HEK293T (cell line): ENCODE results near the gene RAC3.

Experiments
- CTCF ChIA-PET: fragments of 350-600 bp; formaldehyde crosslinking; extraction: SDS; loops from one replicate; lab custom pipeline; 2021; ENCODE audit warnings: antibody characterized with exemption, inconsistent platforms; lab: Yijun Ruan, JAX
- POLR2A ChIA-PET: fragments of 350-600 bp; formaldehyde crosslinking; extraction: SDS; loops from one replicate; lab custom pipeline; 2020; ENCODE audit warnings: antibody characterized with exemption, inconsistent platforms; lab: Yijun Ruan, JAX
- DNase-seq: peaks from one replicate; pipeline ENCODE4 v3.0.0; 2012; ENCODE audit warnings: mixed read lengths; ENCODE audit errors: extremely low spot score
- ARNT ChIP-seq: fragments of 450-650 bp; IDR thresholded peaks from 2 replicates; pipeline ENCODE4 v1.6.1; 2017; ENCODE audit warnings: mild to moderate bottlenecking
- BHLHE40 ChIP-seq: fragments of 450-650 bp; IDR thresholded peaks from 2 replicates; pipeline ENCODE4 v1.6.1; 2016; ENCODE audit warnings: mild to moderate bottlenecking, moderate library complexity, borderline replicate concordance
- CTBP1 ChIP-seq: fragments of 450-650 bp; IDR thresholded peaks from 2 replicates; pipeline ENCODE4 v1.6.1; 2016; ENCODE audit warnings: borderline replicate concordance
- ELF4 ChIP-seq: fragments of 450-650 bp; IDR thresholded peaks from 2 replicates; pipeline ENCODE4 v1.6.1; 2017; ENCODE audit warnings: antibody characterized with exemption
- FOXA1 ChIP-seq: fragments of 450-650 bp; IDR thresholded peaks from 2 replicates; pipeline ENCODE4 v1.6.1; 2016; ENCODE audit warnings: mild to moderate bottlenecking
- FOXK2 ChIP-seq: fragments of 450-650 bp; IDR thresholded peaks from 2 replicates; pipeline ENCODE4 v1.6.1; 2016; ENCODE audit warnings: mild to moderate bottlenecking
- FOXM1 ChIP-seq: fragments of 450-650 bp; IDR thresholded peaks from 2 replicates; pipeline ENCODE4 v1.6.1; 2017; ENCODE audit warnings: mild to moderate bottlenecking, borderline replicate concordance
- HDGF ChIP-seq: fragments of 450-650 bp; IDR thresholded peaks from 2 replicates; pipeline ENCODE4 v1.6.1; 2017; ENCODE audit warnings: antibody characterized with exemption, borderline replicate concordance
- L3MBTL2 ChIP-seq: fragments of 450-650 bp; conservative IDR thresholded peaks from 2 replicates; pipeline ENCODE4 v1.6.1; 2016; ENCODE audit warnings: mild to moderate bottlenecking
- LEF1 ChIP-seq: fragments of 450-650 bp; IDR thresholded peaks from 2 replicates; pipeline ENCODE4 v1.6.1; 2017; ENCODE audit warnings: mild to moderate bottlenecking, borderline replicate concordance
- NFRKB ChIP-seq: fragments of 450-650 bp; IDR thresholded peaks from 2 replicates; pipeline ENCODE4 v1.6.1; 2016; ENCODE audit warnings: mild to moderate bottlenecking, moderate library complexity
- PKNOX1 ChIP-seq: fragments of 450-650 bp; IDR thresholded peaks from 2 replicates; pipeline ENCODE4 v1.6.1; 2016
- SP1 ChIP-seq: fragments of 450-650 bp; IDR thresholded peaks from 2 replicates; pipeline ENCODE4 v1.6.1; 2017
- SUZ12 ChIP-seq: fragments of 450-650 bp; IDR thresholded peaks from 2 replicates; pipeline ENCODE4 v1.6.1; 2016; ENCODE audit warnings: mild to moderate bottlenecking
- TARDBP ChIP-seq: fragments of 450-650 bp; IDR thresholded peaks from 2 replicates; pipeline ENCODE4 v1.6.1; 2016

The RAC3 gene

GRCh38 chr17:82041144-82041814 is 9.8 kb downstream of the RAC3 start:
- no peak for TF ChIP-seq LEF1
- no peak for TF ChIP-seq NFRKB
- no peak for TF ChIP-seq PKNOX1
- TF ChIP-seq TARDBP, result no peak
- no peak for TF ChIP-seq ELF4
- TF ChIP-seq CTBP1, result no peak
- TF ChIP-seq SP1, result no peak
- no peak for TF ChIP-seq L3MBTL2
- TF ChIP-seq ARNT, result no peak
- TF ChIP-seq HDGF, result no peak
- no peak for TF ChIP-seq FOXM1
- CTCF ChIA-PET, result interaction anchor here (1.1 kb wide), 1 partner anchor 21 kb away, joined by 3 read pairs; no protein-coding TSS in a partner anchor
- no peak for DNase-seq
- POLR2A ChIA-PET, result interaction anchor here (1.1 to 1.5 kb wide), 3 partner anchors 9 to 105 kb away, joined by 3 read pairs; partner anchors contain the start of gene PYCR1

GRCh38 chr17:82042649-82043048 is 11.2 kb downstream of the RAC3 start:
- TF ChIP-seq ARNT (no peak), CTBP1 (no peak), SP1 (no peak), PKNOX1 (no peak), LEF1 (no peak), SUZ12 (no peak)
- ChIA-PET POLR2A (interaction anchor here (1.0 to 1.5 kb wide), 2 partner anchors 8 to 56 kb away, joined by 4 to 7 read pairs; no protein-coding TSS in a partner anchor), CTCF (interaction anchor here (1.1 kb wide), 1 partner anchor 12 kb away, joined by 5 read pairs; no protein-coding TSS in a partner anchor)
- DNase-seq, result no peak

DNA sequence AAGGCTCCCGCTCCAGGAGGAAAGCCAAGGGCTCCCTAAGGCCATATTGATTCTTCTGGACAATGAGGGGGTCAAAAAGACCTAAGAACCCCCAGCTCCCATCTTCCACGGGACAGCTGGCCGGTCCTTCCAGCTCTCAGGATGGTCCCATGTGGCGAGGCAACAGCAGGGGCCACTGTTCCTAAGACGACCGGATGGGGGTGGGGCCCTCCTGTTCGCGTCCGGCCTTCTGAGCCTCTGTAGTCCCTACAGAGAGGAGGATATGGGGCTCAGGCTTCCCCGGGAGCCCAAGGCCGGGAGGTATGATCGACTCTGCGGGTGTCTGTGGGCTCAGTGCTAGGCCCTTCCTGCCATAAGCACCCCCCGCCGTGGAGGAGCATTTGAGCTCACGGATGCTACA is 12.0 kb downstream of the RAC3 start:
- no peak for DNase-seq
- TF ChIP-seq FOXA1, result no peak
- no peak for TF ChIP-seq ARNT
- CTCF ChIA-PET, result interaction anchor here (1.1 kb wide), 1 partner anchor 13 kb away, joined by 5 read pairs; no protein-coding TSS in a partner anchor
- POLR2A ChIA-PET, result interaction anchor here (0.7 to 1.5 kb wide), 5 partner anchors 9 to 151 kb away, joined by 3 to 7 read pairs (median 3); partner anchors contain the start of genes CENPX and LRRC45

- ChIA-PET POLR2A (no interaction called here), CTCF (no interaction called here)
- TF ChIP-seq FOXK2 (no peak), HDGF (no peak), SP1 (no peak), TARDBP (no peak), SUZ12 (no peak), CTBP1 (no peak), NFRKB (no peak), FOXA1 (no peak), LEF1 (no peak)
- no peak for DNase-seq
Measured at GRCh38 chr17:82045936-82046484, 14.5 kb downstream of the RAC3 start.

DNA sequence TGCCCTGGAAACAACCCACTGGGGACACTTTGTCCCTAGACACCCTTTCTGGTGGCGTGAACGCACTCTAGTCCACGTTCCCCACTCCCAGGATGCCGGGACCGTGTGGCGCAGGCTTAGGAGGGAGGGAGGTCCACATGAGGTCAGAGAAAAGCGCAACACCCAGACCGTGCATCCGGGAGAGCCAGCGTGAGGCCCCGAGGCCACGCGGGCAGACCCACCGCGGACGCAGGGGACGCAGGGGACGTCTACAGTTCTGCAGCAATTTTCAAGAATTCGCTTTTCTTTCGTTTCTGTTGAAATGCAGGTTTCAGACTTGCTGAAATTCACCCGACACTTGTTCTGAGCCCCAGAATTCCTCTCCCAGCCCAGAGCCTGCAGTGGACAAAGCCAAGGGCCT is 15.4 kb downstream of the RAC3 start:
- CTCF ChIA-PET, result no interaction called here
- no peak for TF ChIP-seq SP1
- TF ChIP-seq ARNT, result no peak
- TF ChIP-seq ELF4, result no peak
- no peak for TF ChIP-seq FOXM1
- POLR2A ChIA-PET, result no interaction called here
- no peak for DNase-seq

DNA sequence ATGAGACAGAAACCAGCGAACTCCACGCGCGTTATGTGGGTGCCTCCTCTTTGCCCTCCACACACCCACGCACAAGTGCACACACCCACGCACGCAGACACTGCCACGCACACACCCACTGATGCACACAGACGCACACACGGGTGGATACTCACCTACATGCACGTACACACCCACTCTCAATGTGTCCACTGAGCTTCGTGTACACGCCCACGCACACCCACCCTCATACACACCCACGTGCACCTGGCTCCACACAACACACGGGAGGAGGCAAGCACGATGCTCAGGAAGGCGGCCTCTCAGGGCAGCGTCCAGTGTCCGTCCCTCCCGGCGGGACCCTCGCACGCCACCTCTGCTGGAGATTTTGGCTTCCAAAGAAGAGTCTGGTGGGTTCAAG is 15.9 kb downstream of the RAC3 start:
- no peak for TF ChIP-seq FOXK2
- ChIA-PET POLR2A (no interaction called here), CTCF (no interaction called here)
- DNase-seq, result no peak

GRCh38 chr17:82047914-82048570 is 16.6 kb downstream of the RAC3 start:
- DNase-seq, result no peak
- CTCF ChIA-PET, result no interaction called here
- POLR2A ChIA-PET, result no interaction called here
- TF ChIP-seq BHLHE40, result no peak
- no peak for TF ChIP-seq PKNOX1
- no peak for TF ChIP-seq CTBP1
- no peak for TF ChIP-seq FOXA1
- no peak for TF ChIP-seq FOXM1
- TF ChIP-seq L3MBTL2, result no peak
